H1 (cell line): ENCODE measurements around the gene SYNPR. TPM values are rescaled to one million over a fixed set of nuclear protein-coding genes. Genes with fewer than 3 reads are reported as not detected.

Source experiments
- CTBP2 ChIP-seq: IDR thresholded peaks from 2 replicates; pipeline ENCODE4 v1.7.0; 2011; ENCODE audit warnings: borderline replicate concordance, mild to moderate bottlenecking, moderate library complexity, mixed read lengths, low read length; ENCODE audit not compliant: insufficient read depth, insufficient read length
- SIN3A ChIP-seq, 2 experiments: IDR thresholded peaks in 1 of 2; conservative IDR thresholded peaks in 1 of 2; 2 replicates each; pipeline ENCODE4 v1.6.1; 2011 to 2012; ENCODE audit warnings: low read length in 2 of 2, improper control_type of control experiment in 1 of 2, low read depth in 1 of 2, mild to moderate bottlenecking in 1 of 2
- ZNF274 ChIP-seq: IDR thresholded peaks from 2 replicates; pipeline ENCODE4 v1.7.0; 2012; ENCODE audit warnings: low read length, borderline replicate concordance; ENCODE audit errors: extremely low read depth
- polyA plus RNA-seq, 7 experiments: library from polyadenylated mRNA; depleted of rRNA in 3 of 7; stranded (reverse) in 5 of 7; unstranded in 2 of 7; fragments of >200 nt in 5 of 7; fragments of 200-250 nt in 2 of 7; gene quantifications; 1 replicate in 5 of 7; 2 replicates in 1 of 7; 4 replicates in 1 of 7; pipeline versions ENCODE4 v1.2.1 to v1.2.3, GENCODE V29; 2011 to 2013; ENCODE audit warnings: missing spikeins in 2 of 7, mixed read lengths in 2 of 7
- total RNA-seq: library from RNA; stranded (reverse); fragmentation: NEBNext Ultra II Directional; extraction: Animal tissue kit (Norgen Biotek cat#: 25700); gene quantifications from 2 replicates; pipeline ENCODE4 v1.2.1, GENCODE V29; 2021

Gene SYNPR
- total and polyA plus RNA-seq, 2 of the 8 experiments (the other 6 are each of a cell fraction or from before 2014, with no cell fraction given) = 0.39 to 0.99 TPM

GRCh38 chr3:63458405-63458804 lies 180.3 kb downstream of the SYNPR start (continued):
- no peak for TF ChIP-seq SIN3A (conservative IDR thresholded peaks at IDR 0.05 in 1 of 2, IDR thresholded peaks at IDR 0.05 in 1 of 2; ENCODE audit: low read depth in 1 of 2, low read length in 2 of 2)
- TF ChIP-seq ZNF274 = no peak
- no peak for TF ChIP-seq CTBP2
